ENCODE measurements around the gene ZBTB40. TPM values are rescaled to one million over a fixed set of nuclear protein-coding genes. Genes with fewer than 3 reads are reported as not detected.

The ZBTB40 gene
- total and polyA plus RNA-seq, 7 donors = 3.8 to 14.1 (median 10.0) TPM

- Histone ChIP-seq H3K27ac (no peak overlapping the region), H3K4me1 (no peaks in the 10 kb centered on the region), H3K36me3 (ENCODE audit: insufficient read depth in 1 of 2, low read depth in 1 of 2) (no peaks in the 10 kb centered on the region), H3K9me3 (no peaks in the 10 kb centered on the region), H3K4me3 (no peak overlapping the region), H3K27me3 (ENCODE audit: insufficient read depth in 3 of 3, low read length in 2 of 3) (peaks cover 0 to 53% (median 21%) of the 10 kb centered on the region in 3 donors)
- WGBS, 3 donors = 63 to 65% (median 64%) methylated on average over 12 to 14 of the region's 14 CpGs
- no peak for TF ChIP-seq CTCF (IDR thresholded peaks at IDR 0.05)
- DNase-seq = no peak
- ATAC-seq = no peak
- intact Hi-C loops (cut with DNase I) = no loop called here
These were observed 115.5 kb downstream of the ZBTB40 start for GRCh38 chr1:22567197-22567596.

- Histone ChIP-seq H3K9me3 (no peaks in the 10 kb centered on the region), H3K27ac (no peak overlapping the region), H3K4me1 (no peaks in the 10 kb centered on the region), H3K27me3 (ENCODE audit: insufficient read depth in 3 of 3, low read length in 2 of 3) (peaks cover 0 to 51% (median 15%) of the 10 kb centered on the region in 3 donors), H3K36me3 (ENCODE audit: insufficient read depth in 1 of 2, low read depth in 1 of 2) (no peaks in the 10 kb centered on the region), H3K4me3 (no peak overlapping the region)
- no peak for ATAC-seq
- WGBS, 3 donors = 76 to 86% (median 77%) methylated on average over 6 of the region's 6 CpGs
- intact Hi-C loops (cut with DNase I) = no loop called here
- TF ChIP-seq CTCF (IDR thresholded peaks at IDR 0.05) = no peak
- DNase-seq = no peak
These were observed 116.3 kb downstream of the ZBTB40 start for GRCh38 chr1:22567994-22568393.

GRCh38 chr1:22569269-22569668, 117.6 kb downstream of the ZBTB40 start:
- no peak for DNase-seq
- Histone ChIP-seq H3K4me3 (no peak overlapping the region), H3K27ac (no peak overlapping the region), H3K9me3 (no peaks in the 10 kb centered on the region), H3K36me3 (ENCODE audit: insufficient read depth in 1 of 2, low read depth in 1 of 2) (no peaks in the 10 kb centered on the region), H3K4me1 (no peaks in the 10 kb centered on the region), H3K27me3 (ENCODE audit: insufficient read depth in 3 of 3, low read length in 2 of 3) (peaks cover 0 to 56% (median 9%) of the 10 kb centered on the region in 3 donors)
- intact Hi-C loops (cut with DNase I) = no loop called here
- no peak for TF ChIP-seq CTCF (IDR thresholded peaks at IDR 0.05)
- 83 to 90% (median 84%) methylated on average over 7 of the region's 7 CpGs for WGBS, 3 donors
- no peak for ATAC-seq

GRCh38 chr1:22570140-22570909, 118.7 kb downstream of the ZBTB40 start:
- peaks cover 0 to 56% (median 2%) of the 10 kb centered on the region in 3 donors for H3K27me3 ChIP-seq (ENCODE audit: insufficient read depth in 3 of 3, low read length in 2 of 3)
- no peaks in the 10 kb centered on the region for H3K4me1 ChIP-seq
- H3K27ac ChIP-seq = no peak overlapping the region
- no peak overlapping the region for H3K4me3 ChIP-seq
- H3K36me3 ChIP-seq (ENCODE audit: insufficient read depth in 1 of 2, low read depth in 1 of 2) = no peaks in the 10 kb centered on the region
- no peak for TF ChIP-seq CTCF (IDR thresholded peaks at IDR 0.05)
- intact Hi-C loops (cut with DNase I) = no loop called here
- no peaks in the 10 kb centered on the region for H3K9me3 ChIP-seq
- ATAC-seq = no peak
- 88 to 92% (median 91%) methylated on average over 34 of the region's 34 CpGs for WGBS, 3 donors
- DNase-seq = no peak

Measured in psoas muscle (tissue), 8 donors.